Esophagus muscularis mucosa (tissue), 3 donors: ENCODE results near the gene GOLGA1.

Experiments
- CTCF ChIP-seq, 3 experiments: fragments of 200-600 bp in 2 of 3; fragments of 450-650 bp in 1 of 3; sonication (generic) in 2 of 3; IDR thresholded peaks; one replicate each; pipeline ENCODE4 v1.5.1; 2017 to 2019; ENCODE audit warnings: antibody characterized with exemption in 3 of 3, mild to moderate bottlenecking in 2 of 3, moderate library complexity in 1 of 3
- POLR2A ChIP-seq: fragments of 450-650 bp; IDR thresholded peaks from one replicate; pipeline ENCODE4 v1.6.1; 2017; ENCODE audit warnings: antibody characterized with exemption, moderate library complexity, mild to moderate bottlenecking, low read depth

GRCh38 chr9:124829334-124829669 is 111.6 kb downstream of the GOLGA1 start:
- TF ChIP-seq CTCF (IDR thresholded peaks at IDR 0.05) (no peak), POLR2A (no peak)
